K562 treated with DMSO at 1 percent for 24 hours (cell line): ENCODE data around the gene PDE4A. TPM values are rescaled to one million over a fixed set of nuclear protein-coding genes. Genes with fewer than 3 reads are reported as not detected.

Experiments used
- total RNA-seq: library from RNA; unstranded; fragments of 300-600 nt; gene quantifications from 2 replicates; pipeline ENCODE4 v1.2.3, GENCODE V29; 2022; ENCODE audit warnings: low read depth; ENCODE audit not compliant: insufficient read depth

The PDE4A gene
- total RNA-seq, result 18.6 and 20.1 TPM in 2 replicates

GRCh38 chr19:10420444-10421239 is at the start of gene PDE4A:
Gene PDE4A, plus strand, starts transcription at chr19:10420538. Its CDS starts 227 bp downstream, at chr19:10420765.

GRCh38 chr19:10380313-10381102 is 39.8 kb upstream of the PDE4A start, which contains the start of gene TYK2:
Gene TYK2, minus strand, starts transcription at chr19:10380572. Its CDS starts 2,166 bp downstream, at chr19:10378406.

GRCh38 chr19:10403137-10404021 is 17.0 kb upstream of the PDE4A start, which contains the start of gene CDC37:
Gene CDC37, minus strand, starts transcription at chr19:10403542. Its CDS starts 63 bp downstream, at chr19:10403479.

GRCh38 chr19:10503002-10503789 is 82.9 kb downstream of the PDE4A start, which contains the start of gene KEAP1:
Gene KEAP1, minus strand, starts transcription at chr19:10503356. Its CDS starts 3,323 bp downstream, at chr19:10500033.

GRCh38 chr19:10517361-10517759 is 97.0 kb downstream of the PDE4A start, which contains the start of gene S1PR5:
Gene S1PR5, minus strand, starts transcription at chr19:10517447. Its CDS starts 2,436 bp downstream, at chr19:10515011.

Other genes starting within 250 kb of the PDE4A start
- gene DNMT1, start 225.6 kb upstream of the PDE4A start, total RNA-seq, result 170 and 174 TPM in 2 replicates
- 2.0 and 2.9 TPM in 2 replicates for gene S1PR2, start 189.2 kb upstream of the PDE4A start, total RNA-seq
- 140 and 159 TPM in 2 replicates for gene MRPL4, start 168.3 kb upstream of the PDE4A start, total RNA-seq
- gene ICAM1, start 149.4 kb upstream of the PDE4A start, total RNA-seq, result 174 and 177 TPM in 2 replicates
- gene ICAM4, start 133.6 kb upstream of the PDE4A start, total RNA-seq, result 107 and 108 TPM in 2 replicates
- gene ICAM5, start 130.6 kb upstream of the PDE4A start, total RNA-seq, result 28.4 and 31.1 TPM in 2 replicates
- gene ZGLP1, start 110.7 kb upstream of the PDE4A start, total RNA-seq, result 5.2 and 5.9 TPM in 2 replicates
- 44.7 and 46.0 TPM in 2 replicates for gene FDX2, start 104.5 kb upstream of the PDE4A start, total RNA-seq
- 86.7 and 87.5 TPM in 2 replicates for gene RAVER1, start 87.0 kb upstream of the PDE4A start, total RNA-seq
- gene ICAM3, start 80.9 kb upstream of the PDE4A start, total RNA-seq, result 7.8 and 11.4 TPM in 2 replicates
- gene TYK2, start 40.0 kb upstream of the PDE4A start, total RNA-seq, result 147 and 169 TPM in 2 replicates
- 291 and 297 TPM in 2 replicates for gene CDC37, start 17.0 kb upstream of the PDE4A start, total RNA-seq
- 94.3 and 110 TPM in 2 replicates for gene KEAP1, start 82.8 kb downstream of the PDE4A start, total RNA-seq
- 0.29 and 0.52 TPM in 2 replicates for gene S1PR5, start 96.9 kb downstream of the PDE4A start, total RNA-seq
- 75.1 and 87.3 TPM in 2 replicates for gene ATG4D, start 123.4 kb downstream of the PDE4A start, total RNA-seq
- gene KRI1, start 145.5 kb downstream of the PDE4A start, total RNA-seq, result 34.0 and 37.5 TPM in 2 replicates
- 44.8 and 45.6 TPM in 2 replicates for gene CDKN2D, start 148.4 kb downstream of the PDE4A start, total RNA-seq
- gene AP1M2, start 166.8 kb downstream of the PDE4A start, total RNA-seq, result 0.61 TPM in 1 of 2 replicates, not detected in the other
- gene SLC44A2, start 205.0 kb downstream of the PDE4A start, total RNA-seq, result 38.4 and 39.9 TPM in 2 replicates
- 224 and 229 TPM in 2 replicates for gene ILF3, start 233.8 kb downstream of the PDE4A start, total RNA-seq